Activated T-helper 1 cell treated with anti-CD3 and anti-CD28 coated beads, Interleukin-2, amount 50 U/mL, for 16 hours (primary cell): ENCODE measurements around the gene E2F3.
"Not testable (repeated sequence)": the region's sequence is repeated elsewhere in the genome, so short reads cannot be mapped to it uniquely, and the experiment has no call there.

Experiments used
- DNase-seq, 2 donors: peaks; one replicate each; pipeline ENCODE4 v3.0.0-alpha.2; 2020; ENCODE audit warnings: low read depth in 1 of 2, low spot score in 1 of 2

Gene E2F3

GRCh38 chr6:20529086-20529448 is 127.4 kb downstream of the E2F3 start:
- DNase-seq: not testable (repeated sequence)

- no peak for DNase-seq
These were observed 131.2 kb downstream of the E2F3 start for GRCh38 chr6:20532881-20533280.

DNA sequence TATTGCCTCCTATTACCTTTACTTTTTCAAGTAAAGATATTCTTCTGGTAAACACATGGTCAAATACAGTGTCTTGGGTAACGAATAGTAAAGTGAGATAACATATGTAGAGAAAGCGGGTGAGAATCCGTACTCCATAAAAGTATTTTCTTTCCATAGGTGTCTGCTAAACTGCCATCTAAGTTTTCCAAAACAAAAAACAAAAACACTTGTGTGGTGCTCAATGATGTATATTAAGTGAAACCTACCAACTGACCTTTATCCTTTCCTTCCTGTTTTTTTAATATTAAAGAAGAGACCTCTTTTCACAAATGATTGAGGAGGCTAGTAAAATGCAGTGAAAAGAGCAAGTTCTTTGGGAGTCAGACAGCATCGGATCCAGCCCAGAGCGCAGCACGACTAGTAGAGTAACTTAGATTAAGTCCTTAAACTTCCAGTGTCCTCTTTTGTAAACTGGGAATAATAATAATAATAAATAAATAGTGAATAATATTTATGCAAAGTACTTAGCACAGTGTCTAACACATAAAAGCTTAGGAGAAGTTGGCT is 132.1 kb downstream of the E2F3 start:
- DNase-seq: no peak

DNA sequence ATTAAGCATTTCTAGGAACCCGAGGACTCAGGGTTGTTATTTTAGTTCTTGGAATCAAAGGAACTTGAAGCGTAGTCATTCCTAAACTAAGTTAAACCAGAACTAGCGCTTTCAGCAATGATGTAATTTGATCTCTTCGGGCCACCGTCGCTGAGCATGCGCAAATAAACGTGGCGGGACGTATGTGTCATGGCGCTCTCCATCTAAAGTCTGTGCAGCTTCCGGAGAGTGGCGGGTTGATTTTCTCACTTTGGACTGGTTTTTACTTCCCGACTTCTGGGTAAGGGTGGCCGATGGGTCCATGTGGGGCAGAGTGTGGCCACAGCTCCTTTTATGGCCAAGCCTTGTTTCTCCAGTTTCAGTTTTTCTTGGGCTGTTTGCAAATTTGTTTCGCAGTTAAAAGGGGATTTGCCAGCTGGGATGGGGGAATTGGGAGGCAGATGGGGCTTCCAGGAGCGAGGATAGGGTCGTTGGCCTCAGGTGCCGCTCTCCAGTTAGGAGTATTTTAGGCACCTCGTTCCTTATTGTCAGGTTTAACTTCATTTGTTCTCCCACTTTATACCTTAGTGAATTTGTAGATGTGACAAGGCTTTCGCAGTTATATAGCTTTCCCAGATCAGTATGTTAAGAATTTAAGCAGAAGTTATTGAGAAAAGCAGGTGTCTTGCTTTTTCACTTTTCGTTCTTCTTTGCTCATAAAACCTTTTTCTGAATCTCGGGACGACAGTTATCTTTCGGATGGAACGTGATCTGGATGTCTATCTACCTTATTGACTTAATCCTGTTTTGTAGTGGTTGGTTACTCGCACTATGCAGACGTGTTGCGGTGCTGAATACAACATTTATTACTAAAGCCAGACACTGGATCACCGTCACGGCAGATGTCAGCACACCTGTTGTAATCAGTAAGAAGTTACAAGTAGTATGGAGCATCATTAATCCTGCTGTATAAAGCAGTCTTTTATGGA is 132.9 kb downstream of the E2F3 start, which contains the start of gene CDKAL1:
Gene CDKAL1, plus strand, starts transcription at position 163 of the 968 bp plus-strand sequence. CDS start 11,894 bp downstream, outside the sequence.
- DNase-seq: peak; percentile 79 to 81

DNA sequence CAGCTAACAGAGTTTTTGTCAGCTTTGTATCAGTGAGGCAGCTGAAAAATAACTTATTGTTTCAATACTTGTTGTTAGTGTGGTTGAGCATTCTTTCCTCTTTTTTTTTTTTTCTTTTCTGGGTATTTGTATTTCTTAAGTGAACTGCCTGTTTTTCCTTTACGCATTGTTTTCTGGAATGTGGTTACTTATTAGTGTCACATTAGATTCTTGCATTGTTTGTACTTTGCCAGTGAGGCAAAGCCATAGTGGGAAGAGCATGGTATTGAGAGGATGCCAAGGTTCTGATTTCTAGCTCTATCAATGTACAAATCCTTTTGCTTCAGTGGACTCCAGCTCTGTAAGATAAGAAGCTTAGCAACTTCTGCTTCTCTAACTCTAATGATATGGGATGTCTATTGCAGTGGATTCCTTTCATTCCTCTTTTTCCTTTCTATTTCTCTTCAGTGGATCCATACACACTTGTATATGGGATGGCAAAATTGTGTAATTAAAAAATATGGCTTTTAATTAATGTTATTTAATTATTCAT is 136.5 kb downstream of the E2F3 start:
- no peak for DNase-seq

DNA sequence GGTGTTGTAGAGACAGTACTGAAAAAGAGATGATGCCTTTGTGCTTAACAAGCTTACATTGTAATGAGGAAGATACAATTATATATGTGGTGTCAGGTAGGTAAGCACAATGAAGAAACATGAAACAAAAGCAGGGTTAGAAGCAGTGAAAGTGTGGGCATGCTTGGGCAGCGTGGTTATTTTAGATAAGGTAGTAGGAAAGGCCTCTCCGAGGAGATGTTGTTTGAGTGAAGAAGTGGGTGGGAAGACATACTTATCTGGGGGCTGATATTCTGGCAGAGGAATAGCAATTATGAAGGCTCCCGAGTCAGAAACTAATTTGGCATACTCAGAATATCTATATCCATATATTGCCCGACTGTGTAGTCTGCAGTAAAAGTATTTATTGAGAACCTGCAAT is 137.2 kb downstream of the E2F3 start:
- DNase-seq: no peak

DNA sequence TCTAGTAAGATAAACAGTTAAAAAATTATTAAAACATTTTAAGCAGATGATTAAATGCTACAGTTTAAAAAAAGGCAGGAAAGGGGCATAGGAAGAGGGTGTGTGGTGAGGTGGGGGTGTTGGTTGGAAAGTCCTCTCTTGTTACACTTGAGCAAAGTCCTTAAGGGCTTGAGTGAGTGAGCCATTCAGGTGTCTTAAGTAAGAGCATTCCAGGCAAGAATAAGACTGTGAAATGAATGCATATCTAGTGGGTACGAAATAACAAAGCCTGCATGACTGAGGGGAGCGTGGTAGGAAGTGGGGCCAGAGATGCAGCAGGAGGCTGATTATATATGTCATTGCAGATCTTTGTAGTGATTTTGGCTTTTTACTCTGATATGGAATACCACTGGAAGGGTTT is 137.7 kb downstream of the E2F3 start:
- no peak for DNase-seq

GRCh38 chr6:20540683-20541082 is 139.0 kb downstream of the E2F3 start:
- no peak for DNase-seq

GRCh38 chr6:20541382-20541781 is 139.7 kb downstream of the E2F3 start:
- DNase-seq: no peak

DNA sequence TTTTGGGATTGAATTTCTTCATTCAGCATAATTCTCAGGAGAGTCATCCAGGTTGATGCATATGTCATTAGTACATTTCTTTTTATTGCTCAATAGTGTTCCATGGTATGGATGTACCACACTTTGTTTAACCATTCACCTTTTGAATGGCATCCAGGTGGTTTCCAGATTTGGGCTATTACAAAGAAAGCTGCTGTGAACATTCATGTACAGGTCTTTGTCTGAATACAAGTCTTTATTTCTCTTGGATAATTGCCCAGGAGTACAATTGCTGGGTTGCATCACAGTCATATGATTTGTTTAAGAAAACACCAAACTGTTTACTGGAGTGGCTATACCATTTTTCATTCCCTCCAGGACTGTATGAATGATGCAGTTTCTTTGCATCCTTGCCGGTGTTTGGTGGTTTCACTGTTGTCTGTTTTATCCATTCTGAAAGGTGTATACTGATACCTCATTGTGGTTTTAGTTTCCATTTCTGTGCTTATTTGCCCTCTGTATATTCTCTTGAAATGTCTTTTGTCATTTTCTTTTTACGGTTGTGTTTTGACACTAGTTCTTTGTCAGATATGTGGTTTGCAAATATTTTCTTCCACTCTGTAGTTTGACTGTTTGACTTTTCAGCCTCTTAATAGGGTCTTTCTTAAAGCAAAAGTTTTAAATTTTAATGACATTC is 141.4 kb downstream of the E2F3 start:
- DNase-seq: no peak
